ENCODE measurements around the gene NAXD. TPM values are rescaled to one million over a fixed set of nuclear protein-coding genes. Genes with fewer than 3 reads are reported as not detected.

The NAXD gene
- polyA plus RNA-seq, 1 donor from 2014 or later, result 58.1 TPM

DNA sequence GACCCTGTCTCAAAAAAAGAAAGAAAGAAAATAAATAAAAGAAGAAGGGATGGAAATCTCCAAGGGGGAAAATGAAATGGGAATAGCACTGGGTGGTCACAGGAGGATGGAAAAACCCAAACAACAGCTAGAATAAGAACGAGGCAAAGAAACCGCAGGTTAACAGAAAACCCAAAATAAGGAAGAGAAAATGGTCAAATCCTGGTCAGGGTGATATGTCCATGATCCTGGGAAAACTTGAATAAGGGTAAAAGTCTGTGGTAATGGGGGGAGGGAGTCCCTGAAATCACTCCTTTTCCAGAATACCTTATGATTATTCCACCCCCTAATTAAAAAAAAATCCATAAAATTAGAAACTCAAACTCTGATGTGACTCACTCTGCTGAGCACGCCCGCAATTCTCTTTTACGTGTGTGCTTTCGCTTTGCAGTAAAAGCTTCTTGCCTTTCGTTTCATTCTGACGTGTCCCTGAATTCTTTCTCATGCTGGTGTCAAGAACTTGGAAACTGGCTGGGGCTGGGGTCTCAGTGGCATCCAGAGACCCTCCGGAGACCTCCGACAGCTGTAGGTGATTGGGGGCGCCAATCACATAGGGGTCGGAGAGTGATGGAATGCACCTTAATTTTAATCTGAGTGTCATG is 4.3 kb upstream of the NAXD start:
- Histone ChIP-seq H3K4me2 (ENCODE audit: low read length) (no peak overlapping the region), H3F3A (ENCODE audit: insufficient read depth, low read length, poor library complexity, severe bottlenecking) (no peaks in the 10 kb centered on the region), H3K4me3 (ENCODE audit: low read length) (no peak overlapping the region), H3K36me3 (ENCODE audit: insufficient read depth, low read length) (no peaks in the 10 kb centered on the region), H3K27me3 (ENCODE audit: insufficient read depth, low read depth, low read length) (no peaks in the 10 kb centered on the region), H3K9ac (ENCODE audit: low read length) (no peak overlapping the region), H2AFZ (ENCODE audit: low read depth, low read length) (no peak overlapping the region), H3K79me2 (replicated peaks; ENCODE audit: insufficient read depth, low read length) (peaks cover 2% of the 10 kb centered on the region), H3K9me2 (ENCODE audit: insufficient read depth, low read length) (no peaks in the 10 kb centered on the region), H3K27ac (ENCODE audit: low read length) (no peak overlapping the region), H3K9me3 (ENCODE audit: low read length) (no peaks in the 10 kb centered on the region), H4K20me1 (ENCODE audit: insufficient read depth) (no peaks in the 10 kb centered on the region)
- TF ChIP-seq RAD21 (conservative IDR thresholded peaks at IDR 0.05), result no peak
- TF ChIP-seq, protein P1, sequence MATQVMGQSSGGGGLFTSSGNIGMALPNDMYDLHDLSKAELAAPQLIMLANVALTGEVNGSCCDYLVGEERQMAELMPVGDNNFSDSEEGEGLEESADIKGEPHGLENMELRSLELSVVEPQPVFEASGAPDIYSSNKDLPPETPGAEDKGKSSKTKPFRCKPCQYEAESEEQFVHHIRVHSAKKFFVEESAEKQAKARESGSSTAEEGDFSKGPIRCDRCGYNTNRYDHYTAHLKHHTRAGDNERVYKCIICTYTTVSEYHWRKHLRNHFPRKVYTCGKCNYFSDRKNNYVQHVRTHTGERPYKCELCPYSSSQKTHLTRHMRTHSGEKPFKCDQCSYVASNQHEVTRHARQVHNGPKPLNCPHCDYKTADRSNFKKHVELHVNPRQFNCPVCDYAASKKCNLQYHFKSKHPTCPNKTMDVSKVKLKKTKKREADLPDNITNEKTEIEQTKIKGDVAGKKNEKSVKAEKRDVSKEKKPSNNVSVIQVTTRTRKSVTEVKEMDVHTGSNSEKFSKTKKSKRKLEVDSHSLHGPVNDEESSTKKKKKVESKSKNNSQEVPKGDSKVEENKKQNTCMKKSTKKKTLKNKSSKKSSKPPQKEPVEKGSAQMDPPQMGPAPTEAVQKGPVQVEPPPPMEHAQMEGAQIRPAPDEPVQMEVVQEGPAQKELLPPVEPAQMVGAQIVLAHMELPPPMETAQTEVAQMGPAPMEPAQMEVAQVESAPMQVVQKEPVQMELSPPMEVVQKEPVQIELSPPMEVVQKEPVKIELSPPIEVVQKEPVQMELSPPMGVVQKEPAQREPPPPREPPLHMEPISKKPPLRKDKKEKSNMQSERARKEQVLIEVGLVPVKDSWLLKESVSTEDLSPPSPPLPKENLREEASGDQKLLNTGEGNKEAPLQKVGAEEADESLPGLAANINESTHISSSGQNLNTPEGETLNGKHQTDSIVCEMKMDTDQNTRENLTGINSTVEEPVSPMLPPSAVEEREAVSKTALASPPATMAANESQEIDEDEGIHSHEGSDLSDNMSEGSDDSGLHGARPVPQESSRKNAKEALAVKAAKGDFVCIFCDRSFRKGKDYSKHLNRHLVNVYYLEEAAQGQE (IDR thresholded peaks at IDR 0.05; ENCODE audit: borderline replicate concordance), result no peak
- no peak for TF ChIP-seq TAF1 (IDR thresholded peaks at IDR 0.05; ENCODE audit: low read depth)
- TF ChIP-seq CTCF (IDR thresholded peaks at IDR 0.05; ENCODE audit: poor library complexity, severe bottlenecking), result no peak
- no peak for TF ChIP-seq EP300 (conservative IDR thresholded peaks at IDR 0.05; ENCODE audit: poor library complexity, severe bottlenecking)

DNA sequence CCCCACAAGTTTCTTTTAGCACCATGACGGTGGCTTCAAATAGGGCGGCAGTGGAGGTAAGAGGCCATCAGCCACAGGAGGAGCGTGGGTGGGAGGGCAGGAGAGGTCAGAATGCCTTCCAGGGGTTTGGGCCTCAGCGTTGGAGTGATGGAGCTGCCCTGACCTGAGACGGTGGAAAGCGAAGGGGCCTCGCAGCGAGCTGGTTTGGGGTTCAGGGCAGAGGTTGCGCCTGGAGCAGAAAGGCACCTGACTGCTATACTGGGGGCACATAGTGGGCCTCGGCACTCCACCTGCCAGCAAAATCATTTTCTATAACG is 382 bp upstream of the NAXD start:
- no peaks in the 10 kb centered on the region for H4K20me1 ChIP-seq (ENCODE audit: insufficient read depth)
- TF ChIP-seq EZH2 (IDR thresholded peaks at IDR 0.05; ENCODE audit: borderline replicate concordance, insufficient read depth, low read length, poor library complexity, severe bottlenecking), result no peak
- TF ChIP-seq SMC3 (conservative IDR thresholded peaks at IDR 0.05; ENCODE audit: poor library complexity), result no peak
- no peak for TF ChIP-seq CTCF (IDR thresholded peaks at IDR 0.05; ENCODE audit: poor library complexity, severe bottlenecking)
- TF ChIP-seq RAD21 (conservative IDR thresholded peaks at IDR 0.05), result no peak
- TF ChIP-seq MXI1 (conservative IDR thresholded peaks at IDR 0.05; ENCODE audit: poor library complexity, severe bottlenecking), result no peak
- no peak for TF ChIP-seq POLR2AphosphoS5 (IDR thresholded peaks at IDR 0.05)
- TF ChIP-seq EP300 (conservative IDR thresholded peaks at IDR 0.05; ENCODE audit: poor library complexity, severe bottlenecking), result no peak
- TF ChIP-seq TAF1 (IDR thresholded peaks at IDR 0.05; ENCODE audit: low read depth), result no peak
- TF ChIP-seq, protein P1 (IDR thresholded peaks at IDR 0.05; ENCODE audit: borderline replicate concordance), result no peak
- peak overlapping the region; percentile 93 for H3K4me3 ChIP-seq (ENCODE audit: low read length)
- peak overlapping the region; percentile 79 for H3K9ac ChIP-seq (ENCODE audit: low read length)
- H3F3A ChIP-seq (ENCODE audit: insufficient read depth, low read length, poor library complexity, severe bottlenecking), result no peaks in the 10 kb centered on the region
- peak overlapping the region; percentile 75 for H2AFZ ChIP-seq (ENCODE audit: low read depth, low read length)
- H3K27me3 ChIP-seq (ENCODE audit: insufficient read depth, low read depth, low read length), result no peaks in the 10 kb centered on the region
- no peaks in the 10 kb centered on the region for H3K36me3 ChIP-seq (ENCODE audit: insufficient read depth, low read length)
- H3K9me2 ChIP-seq (ENCODE audit: insufficient read depth, low read length), result no peaks in the 10 kb centered on the region
- no peaks in the 10 kb centered on the region for H3K9me3 ChIP-seq (ENCODE audit: low read length)
- no peak overlapping the region for H3K4me2 ChIP-seq (ENCODE audit: low read length)
- peaks cover 37% of the 10 kb centered on the region for H3K79me2 ChIP-seq (replicated peaks; ENCODE audit: insufficient read depth, low read length)
- peak overlapping the region; percentile 65 for H3K27ac ChIP-seq (ENCODE audit: low read length)

All from neural cell (in vitro differentiated cells).